Measurements from ENCODE around the gene KBTBD2.
"Not testable (repeated sequence)": the region's sequence is repeated elsewhere in the genome, so short reads cannot be mapped to it uniquely, and the experiment has no call there.

DNA sequence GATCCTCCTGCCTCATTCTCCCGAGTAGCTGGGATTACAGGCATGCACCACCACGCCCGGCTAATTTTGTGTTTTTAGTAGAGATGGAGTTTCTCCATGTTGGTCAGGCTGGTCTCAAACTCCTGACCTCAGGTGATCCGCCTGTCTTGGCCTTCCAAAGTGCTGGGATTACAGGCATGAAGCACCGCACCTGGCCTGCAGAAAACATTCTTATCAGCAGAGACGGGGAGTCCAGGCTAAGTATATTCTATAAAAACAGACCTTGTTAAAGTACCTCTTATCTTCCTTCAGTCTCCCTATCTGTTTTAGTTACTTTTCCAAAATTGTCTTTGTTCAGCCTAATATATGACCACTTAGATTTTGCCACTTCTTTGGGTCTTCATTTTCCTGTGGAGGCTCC, 5.8 kb upstream of the KBTBD2 start:
- not testable (repeated sequence) for TF ChIP-seq POLR2A, EP300 (IDR thresholded peaks at IDR 0.05)
- TF ChIP-seq, protein P1, sequence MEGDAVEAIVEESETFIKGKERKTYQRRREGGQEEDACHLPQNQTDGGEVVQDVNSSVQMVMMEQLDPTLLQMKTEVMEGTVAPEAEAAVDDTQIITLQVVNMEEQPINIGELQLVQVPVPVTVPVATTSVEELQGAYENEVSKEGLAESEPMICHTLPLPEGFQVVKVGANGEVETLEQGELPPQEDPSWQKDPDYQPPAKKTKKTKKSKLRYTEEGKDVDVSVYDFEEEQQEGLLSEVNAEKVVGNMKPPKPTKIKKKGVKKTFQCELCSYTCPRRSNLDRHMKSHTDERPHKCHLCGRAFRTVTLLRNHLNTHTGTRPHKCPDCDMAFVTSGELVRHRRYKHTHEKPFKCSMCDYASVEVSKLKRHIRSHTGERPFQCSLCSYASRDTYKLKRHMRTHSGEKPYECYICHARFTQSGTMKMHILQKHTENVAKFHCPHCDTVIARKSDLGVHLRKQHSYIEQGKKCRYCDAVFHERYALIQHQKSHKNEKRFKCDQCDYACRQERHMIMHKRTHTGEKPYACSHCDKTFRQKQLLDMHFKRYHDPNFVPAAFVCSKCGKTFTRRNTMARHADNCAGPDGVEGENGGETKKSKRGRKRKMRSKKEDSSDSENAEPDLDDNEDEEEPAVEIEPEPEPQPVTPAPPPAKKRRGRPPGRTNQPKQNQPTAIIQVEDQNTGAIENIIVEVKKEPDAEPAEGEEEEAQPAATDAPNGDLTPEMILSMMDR (IDR thresholded peaks at IDR 0.05), result not testable (repeated sequence)

Measured in stomach (tissue), 4 donors.